Stimulated activated CD4-positive, alpha-beta T cell treated with anti-CD3 and anti-CD28 coated beads, TNF-alpha, amount 100 ng/mL, for 48 hours (primary cell): ENCODE data around the gene MMP14.
A peak's percentile ranks its signal among the peaks of the same experiment; 100 is the strongest.

Experiments used
- DNase-seq, 3 donors: peaks; one replicate each; pipeline ENCODE4 v3.0.0-alpha.2; 2020; ENCODE audit warnings: low read depth in 3 of 3

The MMP14 gene

GRCh38 chr14:22861651-22862050, 25.3 kb downstream of the MMP14 start:
- no peak for DNase-seq

GRCh38 chr14:22864979-22865378, 28.6 kb downstream of the MMP14 start:
- no peak for DNase-seq

GRCh38 chr14:22865424-22866405, 29.3 kb downstream of the MMP14 start:
- DNase-seq: no peak

- DNase-seq: no peak
These were observed 30.5 kb downstream of the MMP14 start for GRCh38 chr14:22866874-22867273.

GRCh38 chr14:22870811-22871223, 34.4 kb downstream of the MMP14 start:
- DNase-seq: no peak

GRCh38 chr14:22871224-22872032, 35.0 kb downstream of the MMP14 start, which contains the start of gene LRP10:
TSS of gene LRP10 (plus strand) at chr14:22871740. CDS start at chr14:22872304, 564 bp downstream.
- peak; percentile 62 to 80 (median 75) for DNase-seq

- peak in 2 of 3 donors; percentile 56 to 58 for DNase-seq
These were observed 35.8 kb downstream of the MMP14 start for GRCh38 chr14:22872033-22872832.

GRCh38 chr14:22872833-22873520, 36.6 kb downstream of the MMP14 start:
- DNase-seq: no peak

GRCh38 chr14:22875003-22875747, 38.8 kb downstream of the MMP14 start:
- DNase-seq: no peak

GRCh38 chr14:22875748-22876319, 39.4 kb downstream of the MMP14 start:
- DNase-seq: no peak

GRCh38 chr14:22877000-22877501, 40.7 kb downstream of the MMP14 start:
- no peak for DNase-seq

- DNase-seq: no peak
These were observed 42.2 kb downstream of the MMP14 start for GRCh38 chr14:22878271-22879246.

- DNase-seq: no peak
These were observed 45.7 kb downstream of the MMP14 start for GRCh38 chr14:22882064-22882463.

GRCh38 chr14:22882529-22883172, 46.3 kb downstream of the MMP14 start:
- DNase-seq: no peak

- no peak for DNase-seq
These were observed 47.0 kb downstream of the MMP14 start, which contains the start of gene REM2 for GRCh38 chr14:22883173-22883976. TSS of gene REM2 (plus strand) at chr14:22883222. CDS start at chr14:22883288, 66 bp downstream.

GRCh38 chr14:22884076-22884737, 47.8 kb downstream of the MMP14 start:
- no peak for DNase-seq
